Fibroblast of pulmonary artery (primary cell): ENCODE data around the gene RNU1-1.
"Not testable (repeated sequence)": the region's sequence is repeated elsewhere in the genome, so short reads cannot be mapped to it uniquely, and the experiment has no call there.

Experiments
- DNase-seq: peaks from one replicate; pipeline ENCODE4 v3.0.0-alpha.2; 2010; ENCODE audit warnings: low read depth
- H3K4me3 ChIP-seq: replicated peaks from 2 replicates; pipeline ENCODE4 v1.5.1; 2011; ENCODE audit warnings: low read depth, mild to moderate bottlenecking, control low read depth, low read length, moderate library complexity

RNU1-1 gene

DNA sequence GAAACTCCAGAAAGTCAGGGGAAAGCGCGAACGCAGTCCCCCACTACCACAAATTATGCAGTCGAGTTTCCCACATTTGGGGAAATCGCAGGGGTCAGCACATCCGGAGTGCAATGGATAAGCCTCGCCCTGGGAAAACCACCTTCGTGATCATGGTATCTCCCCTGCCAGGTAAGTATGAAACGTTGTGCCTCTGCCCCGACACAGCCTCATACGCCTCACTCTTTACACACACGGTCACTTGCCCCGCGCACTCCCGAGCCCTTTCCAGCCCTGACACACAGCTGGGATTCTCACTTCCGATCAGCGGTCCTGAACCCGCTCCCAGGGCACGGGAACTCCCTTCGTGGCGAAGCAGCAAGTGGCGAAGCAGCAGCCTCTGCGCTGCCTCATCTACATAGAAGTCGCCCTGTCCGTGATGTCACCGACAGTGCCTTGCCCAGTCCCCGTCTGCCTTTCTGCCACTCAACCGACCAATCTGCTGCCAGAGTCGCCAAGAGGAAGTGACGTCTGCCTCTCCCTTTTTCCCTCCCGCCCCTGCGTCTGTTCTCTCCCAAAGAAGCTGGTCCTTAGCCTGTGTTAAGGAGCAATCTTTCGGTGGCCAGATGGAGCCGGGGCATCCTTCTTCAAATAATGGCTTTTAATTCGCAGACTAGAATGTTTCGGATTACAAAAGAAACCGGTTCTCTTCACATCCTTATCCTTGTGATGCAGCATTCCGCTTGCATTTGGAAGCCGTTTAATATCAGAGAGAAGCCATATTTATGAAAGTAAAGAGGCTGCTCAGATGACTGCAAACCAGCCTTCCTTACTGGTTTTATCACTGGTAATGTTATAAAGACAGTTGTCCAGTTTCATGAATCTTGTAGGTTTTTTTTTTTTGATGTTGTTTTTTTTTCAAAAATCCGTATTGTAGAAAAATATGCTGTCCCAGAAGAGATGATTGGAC lies at the start of gene RNU1-1:
Gene RNU1-1 (minus strand): TSS at position 179 of the 949 bp plus-strand sequence.
- peak; percentile 92 for DNase-seq
- peak within 1 kb of the TSS; percentile 45 for H3K4me3 ChIP-seq

DNA sequence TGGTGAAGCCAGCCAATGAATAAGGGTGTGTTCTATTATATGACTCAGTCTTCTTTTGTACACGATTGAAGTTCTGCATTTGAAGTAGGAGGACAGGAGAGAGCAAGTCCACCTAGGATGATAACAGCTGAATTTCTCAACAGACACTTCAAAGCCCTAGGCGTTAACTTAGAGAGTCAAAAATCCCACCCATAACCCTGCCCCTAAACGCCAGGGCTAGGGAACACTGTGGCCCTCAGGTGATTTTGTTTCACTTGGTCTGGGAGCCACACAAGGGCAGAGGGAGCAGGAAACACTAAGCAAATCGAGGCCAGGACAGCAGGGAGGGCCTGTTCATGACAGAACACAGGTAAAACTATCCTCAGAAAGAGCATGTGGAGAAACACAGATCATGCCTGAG lies 47.0 kb upstream of the RNU1-1 start:
- H3K4me3 ChIP-seq, DNase-seq: not testable (repeated sequence)

DNA sequence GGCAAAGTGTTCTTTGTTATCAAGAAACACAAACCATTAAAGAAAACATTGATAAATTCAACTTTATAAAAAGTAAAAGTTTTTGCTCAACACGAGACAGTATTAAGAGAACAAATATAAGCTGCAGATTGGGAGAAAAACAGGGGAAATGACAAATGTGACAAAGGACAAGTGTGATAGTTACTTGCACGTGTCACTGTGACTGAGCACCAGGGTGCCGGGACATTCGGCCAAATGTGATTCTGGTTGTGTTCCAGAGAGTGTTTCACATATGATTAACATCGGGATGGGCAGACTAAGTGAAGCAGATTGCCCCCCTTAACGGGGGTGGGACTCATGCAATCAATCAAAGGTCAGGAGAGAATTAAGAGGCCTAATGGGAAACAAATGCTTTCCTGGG lies 46.4 kb upstream of the RNU1-1 start:
- H3K4me3 ChIP-seq, DNase-seq: not testable (repeated sequence)

DNA sequence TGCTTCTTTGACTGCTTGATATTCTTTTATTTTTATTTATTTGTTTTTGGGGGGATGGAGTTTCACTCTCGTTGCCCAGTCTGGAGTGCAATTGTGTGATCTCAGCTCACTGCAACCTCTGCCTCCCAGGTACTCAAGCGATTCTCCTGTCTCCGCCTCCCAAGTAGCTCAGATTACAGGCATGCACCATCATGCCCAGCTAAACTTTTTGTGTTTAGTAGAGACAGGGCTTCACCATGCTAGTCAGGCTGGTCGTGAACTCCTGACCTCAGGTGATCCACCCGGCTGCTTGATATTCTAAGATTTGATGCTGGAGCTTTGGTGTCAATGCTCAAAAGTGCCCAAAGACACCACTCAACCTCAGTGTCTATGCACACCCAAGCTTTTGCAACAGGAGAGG lies 45.6 kb upstream of the RNU1-1 start:
- not testable (repeated sequence) for H3K4me3 ChIP-seq, DNase-seq

DNA sequence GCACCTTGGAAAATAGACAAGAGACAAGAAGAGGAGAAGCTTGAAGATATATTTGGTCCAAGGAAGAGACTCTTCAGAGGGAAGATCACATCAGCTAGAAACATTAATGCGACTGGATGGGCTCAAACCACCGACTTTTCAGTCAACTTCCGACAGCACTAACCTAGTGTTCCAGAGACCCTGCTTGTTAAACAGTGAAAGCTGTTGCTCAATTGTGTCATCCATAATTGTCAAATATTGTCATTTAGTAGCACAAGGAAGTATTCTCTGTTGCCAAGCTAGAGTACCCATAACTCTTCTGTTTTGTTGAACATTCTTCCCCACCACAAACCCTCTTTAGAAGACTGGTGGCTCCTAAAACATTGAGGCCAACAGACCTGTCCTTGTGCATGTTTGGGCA lies 42.9 kb upstream of the RNU1-1 start:
- H3K4me3 ChIP-seq, DNase-seq: not testable (repeated sequence)

DNA sequence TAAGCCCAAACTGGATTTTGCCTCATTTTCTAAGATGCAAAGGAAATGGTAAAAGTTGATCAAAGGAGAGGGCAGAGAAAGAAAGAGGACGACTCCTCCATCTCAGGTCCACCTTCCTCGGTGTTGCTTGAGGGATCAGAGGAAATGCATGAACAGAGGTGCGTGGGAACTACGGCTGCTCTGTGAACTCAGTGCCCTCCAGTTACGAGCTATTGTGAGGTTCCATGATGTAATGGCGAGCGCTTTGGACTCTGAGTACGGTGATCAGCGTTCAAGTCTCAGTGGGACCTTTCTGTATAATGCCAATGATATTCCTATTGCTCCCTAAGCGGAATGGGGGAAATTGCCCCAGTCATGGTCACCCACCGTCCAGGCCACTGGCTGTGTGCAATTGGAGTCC lies 39.2 kb upstream of the RNU1-1 start:
- not testable (repeated sequence) for H3K4me3 ChIP-seq

DNA sequence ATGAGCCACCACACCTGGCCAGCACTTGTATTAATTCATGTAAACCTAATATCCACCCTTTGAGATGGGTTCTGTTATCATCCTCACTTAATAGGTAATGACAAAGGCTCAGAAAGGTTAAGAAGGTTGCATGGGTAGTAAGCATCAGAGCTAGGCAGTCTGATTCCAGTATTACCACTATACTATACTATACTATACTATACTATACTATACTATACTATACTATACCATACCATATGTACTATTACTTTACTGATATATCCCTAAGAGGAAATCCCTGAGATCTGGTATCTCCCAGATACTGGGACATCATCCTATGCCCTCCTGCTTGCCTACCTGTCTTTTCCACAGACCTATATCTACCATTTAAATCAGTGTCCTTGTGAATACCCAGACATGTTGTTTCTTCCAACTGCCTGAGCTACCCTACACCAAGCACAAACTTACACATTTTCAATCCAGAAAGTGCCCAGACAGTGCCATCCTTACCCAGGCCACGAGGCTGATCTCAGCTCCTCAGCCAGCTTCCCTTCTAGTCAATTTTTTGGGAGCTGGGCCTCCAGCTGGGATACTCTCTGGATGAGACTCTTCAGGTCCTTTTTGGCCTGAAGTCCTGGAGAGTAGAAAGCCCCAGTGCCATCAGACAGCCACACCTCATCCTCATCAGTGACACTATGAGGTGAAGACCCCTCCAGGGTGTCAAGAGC lies 36.3 kb upstream of the RNU1-1 start:
- not testable (repeated sequence) for H3K4me3 ChIP-seq, DNase-seq

More for the DNA sequence above, 39.2 kb upstream of the RNU1-1 start:
- not testable (repeated sequence) for DNase-seq

DNA sequence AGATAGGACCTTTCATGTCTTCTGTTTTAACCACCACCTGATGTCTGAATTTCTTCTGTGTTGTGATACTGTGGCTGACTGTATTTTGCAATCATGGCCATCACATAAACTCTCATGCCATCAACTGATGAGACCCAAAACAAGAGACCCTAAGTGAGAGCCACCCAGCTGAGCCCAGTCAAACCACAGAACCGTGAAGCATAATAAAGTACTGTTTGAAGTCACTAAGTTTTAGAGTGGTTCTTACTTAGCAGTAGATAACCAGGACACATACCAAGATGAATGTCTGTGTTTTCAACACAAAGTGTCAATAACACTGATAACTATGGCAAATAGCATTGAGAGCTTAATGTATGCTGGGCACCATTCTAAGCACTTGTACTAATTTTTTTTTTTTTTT lies 35.5 kb upstream of the RNU1-1 start:
- not testable (repeated sequence) for DNase-seq, H3K4me3 ChIP-seq

DNA sequence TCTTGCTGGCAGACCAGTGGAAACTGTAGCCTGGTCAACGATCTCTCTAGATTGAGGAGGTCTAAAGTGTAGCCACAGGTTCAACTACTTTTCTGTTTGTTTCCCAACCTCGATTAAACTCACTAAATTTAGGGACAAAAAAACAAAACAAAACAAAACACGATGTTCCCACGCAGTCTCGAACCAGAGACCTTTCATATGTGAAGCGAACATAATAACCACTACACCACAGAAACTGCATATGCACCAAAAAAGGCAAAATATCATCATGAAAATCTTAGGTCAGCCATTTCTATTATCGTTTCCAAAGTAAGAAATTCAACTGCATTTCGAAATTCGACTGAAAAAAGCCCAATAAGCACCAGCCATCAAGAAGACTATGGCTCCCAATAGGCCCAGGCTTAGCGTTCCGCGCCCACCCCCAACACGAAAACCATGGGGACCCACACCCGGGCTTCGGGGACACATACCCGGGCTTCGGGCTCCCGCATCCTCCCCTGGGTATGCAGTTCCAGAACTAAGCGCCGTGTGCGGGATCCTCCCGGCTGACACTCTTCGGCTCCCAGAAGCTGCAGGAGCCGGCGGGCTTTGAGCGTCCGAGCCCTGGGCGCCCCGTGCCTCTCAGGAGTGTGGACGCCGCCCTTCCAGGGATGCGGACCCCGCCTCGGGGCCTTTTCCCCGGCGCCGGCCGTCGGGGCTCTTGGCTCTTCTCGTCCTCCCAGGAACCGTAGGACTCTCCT lies 33.6 kb upstream of the RNU1-1 start:
- DNase-seq = not testable (repeated sequence)

DNA sequence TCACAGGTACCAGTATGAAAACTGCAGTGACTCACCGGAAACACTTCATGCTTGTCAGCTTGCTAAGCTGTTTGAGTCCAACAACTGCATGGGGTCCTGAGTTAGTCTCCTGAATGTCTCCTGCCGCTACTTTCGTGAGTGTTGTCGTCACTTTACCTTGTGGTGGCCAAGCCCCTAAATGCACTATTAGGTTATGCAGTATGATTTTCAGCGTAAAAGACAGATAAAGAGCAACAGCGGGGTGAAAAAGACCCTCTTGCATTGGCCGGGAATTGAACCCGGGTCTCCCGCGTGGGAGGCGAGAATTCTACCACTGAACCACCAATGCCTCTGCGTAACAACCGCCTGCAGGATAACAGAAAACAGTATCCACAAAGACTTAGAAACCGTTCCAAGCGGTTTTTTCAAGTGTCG lies 31.6 kb upstream of the RNU1-1 start:
- DNase-seq = peak; percentile 41

More for the DNA sequence above, 33.6 kb upstream of the RNU1-1 start:
- not testable (repeated sequence) for H3K4me3 ChIP-seq

DNA sequence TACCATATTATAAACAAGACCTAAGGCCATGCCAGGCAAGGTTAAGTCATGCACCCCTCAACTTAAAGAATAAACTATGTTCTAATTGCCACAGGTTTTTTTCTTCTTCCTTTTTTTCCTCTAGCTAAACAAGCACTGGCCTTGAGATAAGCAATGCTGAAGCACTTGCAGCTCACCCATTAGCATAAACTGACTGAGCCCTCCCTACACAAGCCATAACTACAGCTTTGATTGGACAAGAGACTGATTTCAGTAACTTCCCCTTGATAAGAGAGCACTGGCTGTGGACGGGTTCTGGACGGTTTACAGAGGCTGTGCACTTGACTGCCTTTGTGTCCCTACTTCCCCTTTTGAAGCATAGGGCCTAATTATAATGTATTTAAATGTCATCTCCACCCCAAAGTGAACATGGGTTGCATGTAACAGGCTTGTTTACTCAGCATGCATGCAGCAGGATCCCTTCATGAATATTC lies 26.4 kb upstream of the RNU1-1 start:
- H3K4me3 ChIP-seq = not testable (repeated sequence)
- DNase-seq = peak; percentile 48

More for the DNA sequence above, 31.6 kb upstream of the RNU1-1 start:
- H3K4me3 ChIP-seq = not testable (repeated sequence)

DNA sequence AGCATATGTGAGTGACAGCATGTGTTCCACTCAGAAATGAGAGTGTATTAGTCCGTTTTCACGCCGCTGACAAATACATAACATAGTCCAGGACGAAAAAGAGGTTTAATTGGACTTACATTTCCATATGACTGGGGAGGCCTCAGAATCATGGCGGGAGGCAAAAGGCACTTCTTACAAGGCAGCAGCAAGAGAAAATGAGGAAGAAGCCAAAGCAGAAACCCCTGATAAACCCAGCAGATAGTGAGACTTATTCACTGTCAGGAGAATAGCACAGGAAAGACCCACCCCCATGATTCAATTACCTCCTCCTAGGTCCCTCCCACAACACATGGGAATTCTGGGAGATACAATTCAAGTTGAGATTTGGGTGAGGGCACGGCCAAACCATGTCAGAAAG lies 23.4 kb upstream of the RNU1-1 start:
- DNase-seq, H3K4me3 ChIP-seq: not testable (repeated sequence)

DNA sequence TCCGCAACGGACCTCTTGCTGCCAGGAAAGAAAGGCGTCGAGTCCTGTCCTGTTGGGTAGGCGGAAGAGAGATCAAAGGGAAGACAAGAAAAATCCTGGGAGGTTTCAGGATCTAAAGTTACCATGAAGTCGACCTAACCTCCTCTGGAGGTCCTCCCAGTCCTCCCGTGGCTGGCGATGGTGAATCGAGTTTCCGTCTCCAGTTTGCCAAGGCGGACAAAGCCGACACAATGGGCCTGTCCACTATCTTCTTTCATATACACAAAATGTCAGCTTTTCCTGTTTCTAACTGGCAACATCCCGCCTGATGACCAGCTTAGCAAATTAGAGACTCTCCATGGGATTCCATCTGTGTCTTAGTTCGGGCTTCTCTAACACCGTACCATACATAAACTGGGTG lies 22.7 kb upstream of the RNU1-1 start:
- H3K4me3 ChIP-seq, DNase-seq: not testable (repeated sequence)

DNA sequence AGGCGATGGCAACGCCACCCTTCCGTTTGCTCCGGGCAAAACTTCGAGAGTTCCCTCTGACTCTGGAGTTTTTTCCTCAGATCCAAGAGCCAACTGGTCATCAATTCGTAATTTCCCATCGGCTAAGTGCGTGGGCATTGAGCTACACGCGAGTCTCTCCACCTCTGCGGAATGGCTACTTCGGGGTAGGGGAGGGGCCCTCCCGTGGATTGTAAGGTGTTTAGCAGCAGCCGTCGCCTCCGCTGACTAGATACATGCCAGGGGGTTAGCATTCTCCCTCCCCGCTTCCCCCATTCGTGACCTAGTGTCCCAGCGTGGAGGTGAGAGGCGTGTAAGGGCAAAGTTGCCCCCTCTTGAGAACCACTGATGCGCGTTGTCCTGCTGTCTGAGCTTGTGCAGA lies 21.8 kb upstream of the RNU1-1 start:
- not testable (repeated sequence) for DNase-seq, H3K4me3 ChIP-seq

DNA sequence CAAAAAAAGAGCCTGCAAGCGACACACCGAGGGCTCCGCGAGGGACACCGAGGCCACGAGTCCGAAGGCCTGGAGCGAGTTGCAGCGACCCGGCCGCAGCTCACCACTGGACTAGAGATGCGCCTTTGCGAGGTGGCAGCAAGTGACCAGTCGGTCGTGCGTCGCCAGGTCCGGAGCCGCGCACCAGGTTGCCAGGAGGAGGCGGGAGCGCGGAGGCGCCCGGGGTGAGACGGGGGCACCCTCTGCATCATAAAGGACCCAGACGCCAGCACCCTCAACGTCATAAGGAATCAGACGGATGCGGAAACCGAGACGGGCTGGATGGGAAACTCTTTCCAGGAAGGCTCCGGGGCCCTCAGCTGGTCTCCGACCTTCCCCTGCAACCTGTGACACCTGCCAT lies 21.4 kb upstream of the RNU1-1 start:
- peak overlapping the region; percentile 31 for H3K4me3 ChIP-seq
- DNase-seq = not testable (repeated sequence)

DNA sequence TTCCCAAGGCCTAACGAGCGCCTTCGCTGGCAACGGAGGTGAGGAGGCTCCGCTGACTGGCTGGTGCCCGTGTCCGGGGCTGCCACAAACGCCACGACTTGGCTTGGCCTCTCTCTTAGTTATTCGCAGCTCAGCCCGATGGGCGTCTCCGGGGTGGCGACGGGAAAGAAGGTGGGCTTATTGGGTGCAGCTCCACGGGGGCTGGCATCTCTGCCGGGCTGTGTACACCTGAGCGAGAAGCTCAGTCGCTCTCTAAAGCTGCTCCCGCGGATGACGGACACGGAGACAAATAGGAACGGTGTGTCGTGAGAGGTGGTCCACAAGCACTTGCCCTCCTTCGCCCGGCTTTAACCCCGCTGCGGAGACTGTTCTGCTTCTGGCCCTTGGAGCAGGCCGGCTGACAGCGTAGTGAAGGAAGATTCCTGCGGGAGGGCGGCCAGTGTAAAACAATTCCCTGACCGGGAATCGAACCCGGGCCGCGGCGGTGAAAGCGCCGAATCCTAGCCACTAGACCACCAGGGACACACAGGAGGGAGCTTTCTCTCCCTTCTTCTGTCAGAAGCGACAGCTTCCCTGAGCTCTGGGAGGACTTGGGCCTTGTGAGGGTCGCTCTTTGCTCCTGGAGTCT lies 20.9 kb upstream of the RNU1-1 start:
- peak overlapping the region; percentile 31 for H3K4me3 ChIP-seq
- peak; percentile 42 for DNase-seq

DNA sequence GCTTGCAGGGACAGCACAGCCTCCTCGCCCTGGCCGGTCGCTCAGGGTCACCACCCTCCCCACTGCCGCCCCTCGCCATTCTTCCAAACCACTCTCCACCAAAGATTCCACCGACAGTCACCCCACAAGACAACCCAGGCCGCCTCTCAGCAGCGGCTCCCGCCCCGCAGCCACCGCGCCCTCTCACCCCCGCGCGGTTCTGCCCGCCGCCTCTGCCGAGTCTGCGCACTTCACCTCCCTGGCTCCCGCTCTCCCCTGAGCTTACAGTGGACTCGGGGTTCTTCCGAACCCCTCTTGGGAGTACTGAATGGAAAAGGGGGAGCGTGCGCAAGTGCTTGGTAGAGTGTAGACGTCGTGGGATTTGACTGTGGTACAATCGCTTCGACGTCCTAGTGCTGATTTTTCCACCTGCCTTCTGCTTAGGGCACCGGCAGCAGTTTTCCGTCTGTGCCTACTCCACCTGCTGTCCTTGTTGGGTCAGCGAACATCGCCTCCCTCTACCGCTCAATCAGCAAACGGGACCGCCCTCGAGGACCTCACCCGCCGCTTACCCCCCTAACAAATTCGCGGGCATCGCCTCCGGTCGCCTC lies 20.2 kb upstream of the RNU1-1 start:
- not testable (repeated sequence) for DNase-seq, H3K4me3 ChIP-seq
